ENCODE data around the gene CFAP221. TPM values are rescaled to one million over a fixed set of nuclear protein-coding genes. Genes with fewer than 3 reads are reported as not detected.

Gene CFAP221
- total RNA-seq, 1 experiment from 2014 or later: 0.20 TPM

DNA sequence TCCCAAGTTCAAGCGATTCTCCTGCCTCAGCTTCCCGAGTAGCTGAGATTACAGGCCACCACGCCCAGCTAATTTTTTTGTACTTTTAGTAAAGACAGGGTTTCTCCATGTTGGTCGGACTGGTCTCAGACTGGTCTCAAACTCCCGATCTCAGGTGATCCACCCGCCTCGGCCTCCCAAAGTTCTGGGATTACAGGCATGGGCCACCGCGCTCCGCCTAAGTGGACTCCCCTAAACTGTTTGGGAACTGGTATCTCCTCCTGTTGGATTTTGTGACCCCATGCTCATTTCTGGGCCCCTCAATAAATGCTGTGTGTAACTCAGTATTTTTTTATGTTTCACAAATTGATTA is 25.2 kb upstream of the CFAP221 start:
- no peaks in the 10 kb centered on the region for H4K20me1 ChIP-seq (ENCODE audit: control insufficient read depth, insufficient read depth, insufficient read length)
- no peak overlapping the region for H2AFZ ChIP-seq (ENCODE audit: low read length)
- H2AK5ac ChIP-seq (ENCODE audit: insufficient read length, low read length): no peak overlapping the region
- no peak overlapping the region for H3T11ph ChIP-seq (ENCODE audit: low read length)
- TF ChIP-seq, protein P1, sequence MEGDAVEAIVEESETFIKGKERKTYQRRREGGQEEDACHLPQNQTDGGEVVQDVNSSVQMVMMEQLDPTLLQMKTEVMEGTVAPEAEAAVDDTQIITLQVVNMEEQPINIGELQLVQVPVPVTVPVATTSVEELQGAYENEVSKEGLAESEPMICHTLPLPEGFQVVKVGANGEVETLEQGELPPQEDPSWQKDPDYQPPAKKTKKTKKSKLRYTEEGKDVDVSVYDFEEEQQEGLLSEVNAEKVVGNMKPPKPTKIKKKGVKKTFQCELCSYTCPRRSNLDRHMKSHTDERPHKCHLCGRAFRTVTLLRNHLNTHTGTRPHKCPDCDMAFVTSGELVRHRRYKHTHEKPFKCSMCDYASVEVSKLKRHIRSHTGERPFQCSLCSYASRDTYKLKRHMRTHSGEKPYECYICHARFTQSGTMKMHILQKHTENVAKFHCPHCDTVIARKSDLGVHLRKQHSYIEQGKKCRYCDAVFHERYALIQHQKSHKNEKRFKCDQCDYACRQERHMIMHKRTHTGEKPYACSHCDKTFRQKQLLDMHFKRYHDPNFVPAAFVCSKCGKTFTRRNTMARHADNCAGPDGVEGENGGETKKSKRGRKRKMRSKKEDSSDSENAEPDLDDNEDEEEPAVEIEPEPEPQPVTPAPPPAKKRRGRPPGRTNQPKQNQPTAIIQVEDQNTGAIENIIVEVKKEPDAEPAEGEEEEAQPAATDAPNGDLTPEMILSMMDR (conservative IDR thresholded peaks at IDR 0.05): no peak
- peaks cover 8% of the 10 kb centered on the region for H3K23me2 ChIP-seq (ENCODE audit: insufficient read length, low read depth, low read length, poor library complexity, severe bottlenecking)
- no peak overlapping the region for H2BK15ac ChIP-seq (ENCODE audit: low read depth, low read length)
- Mint-ChIP-seq H3K27ac (no peak overlapping the region), H3K4me1 (peaks cover 19 to 20% of the 10 kb centered on the region in 2 experiments), H3K9me3 (peaks cover 0 to 4% of the 10 kb centered on the region in 2 experiments; a peak in 1 of 5 replicates), H3K27me3 (ENCODE audit: low read depth) (peaks cover 63% of the 10 kb centered on the region), H3K4me3 (no peak overlapping the region), H3K36me3 (ENCODE audit: insufficient read depth in 1 of 3, low read depth in 3 of 3) (peaks cover 0 to 2% (median 0%) of the 10 kb centered on the region in 3 experiments; a peak in 2 of 7 replicates)
- no peak overlapping the region for H2BK120ac ChIP-seq (ENCODE audit: low read depth, low read length, poor library complexity, severe bottlenecking)
- no peak overlapping the region for H3K23ac ChIP-seq (ENCODE audit: insufficient read length, low read depth, low read length)
- H3K4me1 ChIP-seq (ENCODE audit: insufficient read depth, low read length): no peaks in the 10 kb centered on the region
- H3K79me1 ChIP-seq (ENCODE audit: insufficient read depth, low read depth, low read length, poor library complexity, severe bottlenecking): no peaks in the 10 kb centered on the region
- H4K91ac ChIP-seq (ENCODE audit: insufficient read length, low read depth, low read length): no peak overlapping the region
- no peak overlapping the region for H2BK12ac ChIP-seq (ENCODE audit: insufficient read length, low read depth, low read length)
- no peak overlapping the region for H2BK20ac ChIP-seq (ENCODE audit: low read depth, low read length, poor library complexity, severe bottlenecking)
- no peak overlapping the region for H3K4me2 ChIP-seq (ENCODE audit: insufficient read depth, insufficient read length, low read length)
- H3K56ac ChIP-seq (ENCODE audit: insufficient read length, low read depth, low read length): no peak overlapping the region
- H4K8ac ChIP-seq (replicated peaks; ENCODE audit: insufficient read length, low read depth, low read length): no peak overlapping the region
- no peak overlapping the region for H3K18ac ChIP-seq (ENCODE audit: insufficient read length, low read depth, low read length)
- no peak overlapping the region for H3K9ac ChIP-seq (ENCODE audit: extremely low read depth, insufficient read length, low read length)
- no peak overlapping the region for H3K14ac ChIP-seq (ENCODE audit: insufficient read depth, low read length)
- H4K5ac ChIP-seq (ENCODE audit: insufficient read length, low read depth, low read length): no peak overlapping the region
- no peaks in the 10 kb centered on the region for H3K9me3 ChIP-seq (ENCODE audit: control insufficient read depth, low read depth, low read length)
- no peak overlapping the region for H3K4ac ChIP-seq (ENCODE audit: low read depth, low read length)
- H3K79me2 ChIP-seq (ENCODE audit: insufficient read depth, low read length): no peaks in the 10 kb centered on the region
- WGBS (ENCODE audit: extremely low coverage, insufficient read length, low lambda C conversion rate): no CpG with 5 or more reads among the region's 10 CpGs
- H3K27ac ChIP-seq (ENCODE audit: insufficient read length, low read depth, low read length): no peak overlapping the region
- H3K27me3 ChIP-seq (ENCODE audit: insufficient read depth, low read length): peaks cover 14% of the 10 kb centered on the region
- DNase-seq: no peak
- H2BK5ac ChIP-seq (ENCODE audit: insufficient read length, low read length): no peak overlapping the region

Data from H9 (cell line).